HK-2 (cell line): ENCODE results near the gene CA9.
"Not testable (repeated sequence)": the region's sequence is repeated elsewhere in the genome, so short reads cannot be mapped to it uniquely, and the experiment has no call there.

Experiments used
- DNase-seq: peaks from one replicate; pipeline ENCODE4 v3.0.0-alpha.2; 2018; ENCODE audit not compliant: unreplicated experiment

Gene CA9

GRCh38 chr9:35673132-35674024 lies at the start of gene CA9:
TSS of gene CA9 (plus strand) at chr9:35673928. CDS start at chr9:35673960, 32 bp downstream.
- no peak for DNase-seq

- no peak for DNase-seq
These were observed 46.2 kb upstream of the CA9 start for GRCh38 chr9:35627575-35627974.

- DNase-seq, result no peak
These were observed 45.2 kb upstream of the CA9 start for GRCh38 chr9:35628389-35628991.

GRCh38 chr9:35629597-35629996 lies 44.1 kb upstream of the CA9 start:
- no peak for DNase-seq

GRCh38 chr9:35635730-35636129 lies 38.0 kb upstream of the CA9 start:
- no peak for DNase-seq

- DNase-seq, result no peak
These were observed 37.4 kb upstream of the CA9 start for GRCh38 chr9:35636135-35636876.

- DNase-seq, result not testable (repeated sequence)
These were observed 36.9 kb upstream of the CA9 start for GRCh38 chr9:35636877-35637246.

GRCh38 chr9:35637427-35637955 lies 36.2 kb upstream of the CA9 start:
- DNase-seq, result not testable (repeated sequence)

- not testable (repeated sequence) for DNase-seq
These were observed 35.0 kb upstream of the CA9 start for GRCh38 chr9:35638751-35639150.

GRCh38 chr9:35639225-35639624 lies 34.5 kb upstream of the CA9 start:
- DNase-seq, result not testable (repeated sequence)

- DNase-seq, result no peak
These were observed 34.1 kb upstream of the CA9 start for GRCh38 chr9:35639631-35640030.

GRCh38 chr9:35640431-35640830 lies 33.3 kb upstream of the CA9 start:
- DNase-seq, result not testable (repeated sequence)

- not testable (repeated sequence) for DNase-seq
These were observed 32.2 kb upstream of the CA9 start for GRCh38 chr9:35641478-35641877.

GRCh38 chr9:35643046-35643445 lies 30.7 kb upstream of the CA9 start:
- DNase-seq, result no peak

GRCh38 chr9:35645736-35646135 lies 28.0 kb upstream of the CA9 start:
- not testable (repeated sequence) for DNase-seq

GRCh38 chr9:35646153-35646532 lies 27.6 kb upstream of the CA9 start:
- peak; percentile 50 for DNase-seq

GRCh38 chr9:35646533-35647265 lies 27.0 kb upstream of the CA9 start:
- DNase-seq, result peak; percentile 85

GRCh38 chr9:35649431-35650340 lies 24.0 kb upstream of the CA9 start:
- DNase-seq, result no peak

GRCh38 chr9:35650341-35651158 lies 23.2 kb upstream of the CA9 start, which contains the start of gene SIT1:
TSS of gene SIT1 (minus strand) at chr9:35650931. CDS start at chr9:35650853, 78 bp downstream.
- no peak for DNase-seq
